ENCODE data around the gene CCDC12.

CCDC12 gene

DNA sequence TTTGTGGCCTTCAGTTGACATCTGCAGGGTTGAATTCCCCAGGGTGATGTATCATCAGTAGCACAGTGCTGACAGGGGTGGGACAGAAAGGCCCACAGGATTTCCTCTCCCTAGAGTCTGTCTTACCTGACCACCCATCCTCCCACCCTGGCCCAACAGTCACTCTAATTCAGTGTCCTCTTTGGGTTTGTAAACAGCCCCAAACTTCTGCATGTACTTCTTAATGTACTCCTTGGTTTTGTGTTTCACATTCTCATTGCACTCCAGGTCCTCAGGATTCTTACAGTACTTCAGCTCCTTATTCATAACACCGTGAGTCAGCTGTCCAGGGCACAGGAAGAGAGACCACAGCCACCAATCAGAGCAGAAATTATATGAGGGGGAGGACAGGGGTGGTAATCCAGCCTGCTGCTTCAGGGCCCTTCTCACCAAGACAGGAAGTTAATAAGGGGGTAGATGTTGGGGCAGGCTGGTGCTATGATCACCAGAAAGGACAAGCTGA, 40.4 kb upstream of the CCDC12 start:
- TF ChIP-seq, protein P1, sequence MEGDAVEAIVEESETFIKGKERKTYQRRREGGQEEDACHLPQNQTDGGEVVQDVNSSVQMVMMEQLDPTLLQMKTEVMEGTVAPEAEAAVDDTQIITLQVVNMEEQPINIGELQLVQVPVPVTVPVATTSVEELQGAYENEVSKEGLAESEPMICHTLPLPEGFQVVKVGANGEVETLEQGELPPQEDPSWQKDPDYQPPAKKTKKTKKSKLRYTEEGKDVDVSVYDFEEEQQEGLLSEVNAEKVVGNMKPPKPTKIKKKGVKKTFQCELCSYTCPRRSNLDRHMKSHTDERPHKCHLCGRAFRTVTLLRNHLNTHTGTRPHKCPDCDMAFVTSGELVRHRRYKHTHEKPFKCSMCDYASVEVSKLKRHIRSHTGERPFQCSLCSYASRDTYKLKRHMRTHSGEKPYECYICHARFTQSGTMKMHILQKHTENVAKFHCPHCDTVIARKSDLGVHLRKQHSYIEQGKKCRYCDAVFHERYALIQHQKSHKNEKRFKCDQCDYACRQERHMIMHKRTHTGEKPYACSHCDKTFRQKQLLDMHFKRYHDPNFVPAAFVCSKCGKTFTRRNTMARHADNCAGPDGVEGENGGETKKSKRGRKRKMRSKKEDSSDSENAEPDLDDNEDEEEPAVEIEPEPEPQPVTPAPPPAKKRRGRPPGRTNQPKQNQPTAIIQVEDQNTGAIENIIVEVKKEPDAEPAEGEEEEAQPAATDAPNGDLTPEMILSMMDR (IDR thresholded peaks at IDR 0.05) = no peak
- no peak for TF ChIP-seq ZFX (IDR thresholded peaks at IDR 0.05; ENCODE audit: borderline replicate concordance)
- no peak overlapping the region for H3K27ac ChIP-seq

DNA sequence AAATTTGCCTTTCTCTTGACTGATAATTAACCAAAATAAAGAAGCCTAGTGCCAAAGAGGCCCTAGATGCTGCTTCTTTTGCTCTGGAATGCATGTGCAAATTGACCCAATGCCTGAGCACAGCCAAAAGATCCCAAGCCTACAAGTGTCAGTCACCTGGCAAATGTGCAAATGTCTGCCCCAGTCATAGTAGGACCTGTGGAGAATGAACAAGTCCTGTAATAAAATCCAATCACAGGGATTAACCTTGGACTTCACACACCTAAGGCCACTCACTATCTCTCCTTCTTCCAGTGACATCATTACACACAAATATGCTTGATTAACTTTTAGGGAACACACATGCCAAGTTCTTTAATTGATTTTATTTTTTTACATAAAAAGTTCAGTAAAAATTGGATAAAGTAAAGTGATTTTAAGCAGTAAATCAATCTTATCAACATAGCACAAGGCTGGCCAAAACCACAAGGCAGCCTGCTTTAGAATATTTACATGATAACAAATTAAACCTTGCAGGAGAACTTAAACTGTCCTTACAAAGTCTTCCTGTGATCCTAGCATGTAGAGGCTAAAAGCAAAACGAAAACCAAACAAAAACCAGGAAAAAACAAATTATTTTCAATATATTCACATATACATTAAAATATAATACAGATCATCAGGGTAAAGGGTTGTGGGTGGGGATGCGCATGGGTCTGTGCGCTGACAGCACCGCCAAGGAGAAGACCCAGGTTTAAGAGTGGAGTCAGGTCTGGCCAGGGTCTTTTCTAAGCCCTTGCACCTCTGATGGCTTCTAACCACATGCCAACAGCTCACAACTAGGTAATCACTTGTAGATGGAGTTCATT, 39.8 kb upstream of the CCDC12 start:
- TF ChIP-seq, protein P1 (IDR thresholded peaks at IDR 0.05) = no peak
- no peak for TF ChIP-seq ZFX (IDR thresholded peaks at IDR 0.05; ENCODE audit: borderline replicate concordance)
- no peak overlapping the region for H3K27ac ChIP-seq

- H3K27ac ChIP-seq = no peak overlapping the region
- TF ChIP-seq, protein P1 (IDR thresholded peaks at IDR 0.05) = no peak
Observed at GRCh38 chr3:47015151-47015550, 38.6 kb upstream of the CCDC12 start.

DNA sequence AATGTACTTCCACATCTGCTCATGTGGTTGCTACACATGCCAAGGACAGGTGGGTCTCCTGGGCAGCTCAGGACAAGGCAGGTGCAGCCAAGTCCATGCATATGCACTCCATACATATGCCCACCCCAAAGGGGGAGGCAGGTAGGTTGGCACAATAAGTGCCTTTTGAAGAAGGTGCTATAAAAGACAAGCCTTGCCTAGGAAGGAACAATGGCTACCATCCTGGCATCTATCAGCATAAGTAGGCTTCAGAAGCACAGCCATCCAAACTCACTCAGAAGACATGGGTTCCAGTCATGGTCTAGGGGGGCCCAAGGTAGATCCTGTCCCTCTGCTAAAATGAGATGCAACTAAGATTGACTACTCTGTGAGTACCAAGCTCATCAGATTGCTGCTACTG, 37.5 kb upstream of the CCDC12 start:
- TF ChIP-seq ZFX (IDR thresholded peaks at IDR 0.05; ENCODE audit: borderline replicate concordance) = no peak
- TF ChIP-seq, protein P1 (IDR thresholded peaks at IDR 0.05) = no peak
- no peak overlapping the region for H3K27ac ChIP-seq

- no peak for TF ChIP-seq ZFX (IDR thresholded peaks at IDR 0.05; ENCODE audit: borderline replicate concordance)
- TF ChIP-seq, protein P1 (IDR thresholded peaks at IDR 0.05) = no peak
- no peak overlapping the region for H3K27ac ChIP-seq
Observed at GRCh38 chr3:47013231-47013630, 36.7 kb upstream of the CCDC12 start.

GRCh38 chr3:47012342-47013230, 36.0 kb upstream of the CCDC12 start:
- no peak overlapping the region for H3K27ac ChIP-seq
- TF ChIP-seq ZFX (IDR thresholded peaks at IDR 0.05; ENCODE audit: borderline replicate concordance) = no peak
- TF ChIP-seq, protein P1 (IDR thresholded peaks at IDR 0.05) = no peak
